NK-92 treated with Interleukin-12 subunit alpha and Interleukin-12 subunit beta, amount 100 ng/mL, for 24 hours (cell line): ENCODE measurements around the gene SLC28A3.
"Not testable (repeated sequence)": the region's sequence is repeated elsewhere in the genome, so short reads cannot be mapped to it uniquely, and the experiment has no call there.

Experiments
- DNase-seq: peaks from one replicate; lab custom pipeline; 2025; lab: John Stamatoyannopoulos, UW

Gene SLC28A3, protein sequence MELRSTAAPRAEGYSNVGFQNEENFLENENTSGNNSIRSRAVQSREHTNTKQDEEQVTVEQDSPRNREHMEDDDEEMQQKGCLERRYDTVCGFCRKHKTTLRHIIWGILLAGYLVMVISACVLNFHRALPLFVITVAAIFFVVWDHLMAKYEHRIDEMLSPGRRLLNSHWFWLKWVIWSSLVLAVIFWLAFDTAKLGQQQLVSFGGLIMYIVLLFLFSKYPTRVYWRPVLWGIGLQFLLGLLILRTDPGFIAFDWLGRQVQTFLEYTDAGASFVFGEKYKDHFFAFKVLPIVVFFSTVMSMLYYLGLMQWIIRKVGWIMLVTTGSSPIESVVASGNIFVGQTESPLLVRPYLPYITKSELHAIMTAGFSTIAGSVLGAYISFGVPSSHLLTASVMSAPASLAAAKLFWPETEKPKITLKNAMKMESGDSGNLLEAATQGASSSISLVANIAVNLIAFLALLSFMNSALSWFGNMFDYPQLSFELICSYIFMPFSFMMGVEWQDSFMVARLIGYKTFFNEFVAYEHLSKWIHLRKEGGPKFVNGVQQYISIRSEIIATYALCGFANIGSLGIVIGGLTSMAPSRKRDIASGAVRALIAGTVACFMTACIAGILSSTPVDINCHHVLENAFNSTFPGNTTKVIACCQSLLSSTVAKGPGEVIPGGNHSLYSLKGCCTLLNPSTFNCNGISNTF

DNA sequence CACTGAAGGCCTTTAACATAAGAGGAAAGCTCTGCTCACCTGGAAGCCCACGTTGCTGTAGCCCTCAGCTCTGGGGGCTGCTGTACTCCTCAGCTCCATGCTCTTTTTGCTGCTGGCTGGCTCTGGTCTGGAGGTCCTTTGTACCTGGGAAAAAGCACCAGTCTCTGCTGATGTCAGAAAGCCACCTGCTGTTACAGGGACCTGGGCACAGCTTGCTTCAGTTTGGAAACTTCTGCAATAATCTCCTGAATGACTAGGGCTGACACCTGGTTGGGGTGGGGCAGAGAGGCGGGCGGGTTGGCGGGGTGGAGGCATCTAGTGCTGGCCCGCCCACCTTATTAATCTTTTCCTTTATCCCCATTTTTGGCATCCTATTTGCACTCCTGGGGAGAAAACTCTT, at the start of gene SLC28A3:
TSS of gene SLC28A3 (minus strand) at position 224 of the 400 bp plus-strand sequence. CDS start at position 99, 125 bp downstream.
- no peak for DNase-seq

DNA sequence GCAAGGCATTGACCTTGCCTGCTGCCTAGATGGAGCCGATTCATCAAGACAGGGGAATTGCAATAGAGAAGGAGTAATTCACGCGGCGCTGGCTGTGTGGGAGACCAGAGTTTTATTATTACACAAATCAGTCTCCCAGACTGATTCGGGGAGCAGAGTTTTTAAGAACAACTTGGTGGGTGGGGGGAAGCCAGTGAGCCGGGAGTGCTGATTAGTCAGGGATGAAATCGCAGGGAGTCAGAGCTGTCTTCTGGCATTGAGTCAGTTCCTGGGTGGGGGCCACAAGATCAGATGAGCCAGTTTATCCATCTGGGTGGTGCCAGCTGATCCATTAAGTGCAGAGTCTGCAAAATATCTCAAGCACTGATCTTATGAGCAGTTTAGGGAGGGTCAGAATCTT, 49.7 kb upstream of the SLC28A3 start:
- DNase-seq, result not testable (repeated sequence)

DNA sequence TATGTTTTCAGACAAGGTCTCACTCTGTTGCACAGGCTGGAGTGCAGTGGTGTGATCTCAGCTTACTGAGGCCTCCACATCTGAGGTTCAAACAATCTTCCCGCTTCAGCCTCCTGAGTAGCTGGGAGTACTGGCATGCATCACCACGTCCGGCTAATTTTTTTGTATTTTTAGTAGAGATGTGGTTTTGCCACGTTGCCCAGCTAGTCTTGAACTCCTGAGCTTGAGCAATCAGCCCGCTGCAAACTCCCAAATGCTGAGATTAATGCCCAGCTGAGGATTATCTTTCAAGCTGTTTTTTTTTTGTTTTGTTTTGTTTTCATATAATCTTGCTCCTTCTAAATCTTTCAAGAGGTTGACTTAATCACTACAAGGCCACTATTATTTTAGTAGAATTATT, 47.3 kb upstream of the SLC28A3 start:
- DNase-seq, result no peak

DNA sequence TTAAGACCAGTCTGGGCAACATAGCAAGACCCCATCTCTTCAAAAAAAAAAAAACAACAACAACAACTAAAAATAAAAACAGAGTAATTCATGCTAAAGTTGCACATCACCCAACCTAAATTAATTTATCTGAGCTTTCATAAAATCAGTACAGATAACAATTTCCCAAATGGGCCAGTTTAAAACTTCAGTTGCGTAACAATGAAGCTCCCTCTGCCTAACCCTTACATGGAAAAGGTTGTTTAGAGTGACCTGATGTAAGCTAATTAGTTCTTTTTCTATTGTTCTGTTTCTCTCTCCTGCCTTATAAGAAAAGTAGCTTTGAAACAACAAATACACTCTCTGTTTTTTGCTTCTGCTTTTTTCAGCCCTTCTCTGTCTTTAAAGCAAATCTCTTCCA, 46.2 kb upstream of the SLC28A3 start:
- no peak for DNase-seq

DNA sequence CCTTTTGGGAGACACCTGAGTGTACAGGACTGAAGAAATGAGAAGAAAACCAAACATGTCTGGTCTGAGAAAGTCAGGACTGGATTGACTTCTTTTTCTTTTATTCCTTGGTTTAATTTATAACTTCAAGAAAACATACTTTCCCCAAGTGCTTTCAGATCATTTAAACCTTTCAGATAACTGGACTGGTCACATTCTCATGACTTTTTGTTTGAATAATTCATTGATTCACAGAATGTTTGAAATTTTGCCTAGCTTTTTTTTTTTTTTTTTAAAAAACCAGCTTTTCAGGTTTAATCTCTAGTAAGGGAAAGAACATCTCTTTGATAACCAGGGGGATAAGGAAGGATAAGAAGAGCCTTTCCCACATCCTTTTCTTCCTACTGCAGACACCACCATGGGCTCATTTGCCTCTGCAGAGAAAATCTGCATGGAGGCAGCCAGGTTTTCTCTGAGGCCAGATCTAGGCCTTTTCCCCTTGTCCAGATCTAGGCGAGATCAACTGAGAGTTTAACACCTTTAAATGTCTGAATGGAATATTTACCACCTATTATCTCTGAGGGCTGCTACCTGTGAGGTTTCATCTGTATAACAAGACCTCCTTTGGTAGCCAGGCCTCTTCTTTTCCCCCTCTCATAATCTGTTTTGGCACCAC, 45.0 kb upstream of the SLC28A3 start:
- no peak for DNase-seq

DNA sequence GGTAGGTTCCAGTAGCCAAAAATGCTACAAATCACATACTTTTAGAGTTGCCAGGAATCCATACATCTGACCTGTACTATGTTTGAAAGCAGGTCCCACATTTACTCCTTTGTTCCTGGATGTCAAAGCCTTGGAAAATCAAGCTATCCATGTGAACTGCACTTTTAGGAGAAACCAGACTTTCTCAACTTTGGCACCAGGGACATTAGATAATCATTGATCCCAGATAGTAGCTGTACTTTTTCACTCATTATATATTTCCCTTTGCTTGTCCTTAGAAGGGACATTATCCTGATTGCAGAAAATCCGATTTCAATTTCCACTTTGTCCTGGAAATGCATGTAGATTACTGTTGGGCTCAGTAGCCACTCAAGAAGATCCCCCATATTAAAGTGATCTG, 44.1 kb upstream of the SLC28A3 start:
- no peak for DNase-seq

DNA sequence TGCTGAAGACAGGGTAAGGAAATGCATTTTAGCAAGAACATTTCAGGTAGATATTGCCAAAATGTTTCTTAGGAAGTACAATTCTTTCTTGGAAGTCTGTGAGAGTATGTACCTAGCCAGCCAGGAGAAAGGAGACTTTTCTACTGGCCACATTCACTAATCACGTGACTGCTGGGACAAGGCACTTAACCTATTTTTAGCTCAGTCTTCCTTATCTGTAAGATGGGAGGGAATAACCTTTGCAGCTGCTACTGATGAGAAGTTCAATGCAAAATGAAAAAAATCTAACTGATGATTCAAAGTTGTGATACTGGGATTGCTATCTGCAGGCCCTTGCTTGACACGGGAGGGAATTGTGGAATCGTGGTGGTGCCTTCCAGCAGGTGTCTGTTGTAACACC, 42.6 kb upstream of the SLC28A3 start:
- no peak for DNase-seq

DNA sequence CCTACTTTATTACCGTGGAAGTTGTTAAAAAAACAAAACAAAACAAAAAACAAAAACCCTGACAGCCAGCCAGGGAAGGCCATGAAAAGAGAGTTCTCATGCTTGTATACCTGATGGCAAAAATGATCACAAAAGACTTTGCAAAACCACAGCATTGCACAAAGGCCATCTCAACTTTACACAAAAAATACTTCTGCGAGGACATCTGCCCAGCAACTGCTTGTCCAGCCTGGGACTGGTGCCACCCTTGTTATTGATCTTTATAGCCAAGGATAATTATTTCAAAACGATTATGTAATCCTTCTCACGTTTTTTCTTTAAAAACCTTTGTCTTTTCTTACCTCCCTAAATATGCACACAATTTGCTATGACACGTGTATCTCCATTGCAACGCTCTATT, 42.2 kb upstream of the SLC28A3 start:
- no peak for DNase-seq

DNA sequence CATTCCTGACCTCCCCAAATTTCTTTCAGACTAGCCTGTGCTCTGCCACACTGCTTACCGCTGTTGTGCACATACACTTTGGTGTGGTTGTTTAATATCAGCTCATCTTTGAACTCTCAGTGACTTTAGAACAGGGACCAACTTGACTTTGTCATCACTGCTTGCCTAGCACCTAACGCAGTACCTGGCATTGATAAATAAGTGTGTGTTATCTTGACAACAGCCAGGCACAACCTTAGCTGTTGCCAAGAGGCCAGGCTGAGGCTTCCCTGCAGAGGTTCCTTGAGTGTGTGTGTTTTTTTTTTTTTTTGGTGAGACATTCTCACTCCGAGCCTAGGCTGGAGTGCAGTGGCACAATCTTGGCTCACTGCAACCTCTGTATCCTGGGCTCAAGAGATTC, 41.0 kb upstream of the SLC28A3 start:
- no peak for DNase-seq

DNA sequence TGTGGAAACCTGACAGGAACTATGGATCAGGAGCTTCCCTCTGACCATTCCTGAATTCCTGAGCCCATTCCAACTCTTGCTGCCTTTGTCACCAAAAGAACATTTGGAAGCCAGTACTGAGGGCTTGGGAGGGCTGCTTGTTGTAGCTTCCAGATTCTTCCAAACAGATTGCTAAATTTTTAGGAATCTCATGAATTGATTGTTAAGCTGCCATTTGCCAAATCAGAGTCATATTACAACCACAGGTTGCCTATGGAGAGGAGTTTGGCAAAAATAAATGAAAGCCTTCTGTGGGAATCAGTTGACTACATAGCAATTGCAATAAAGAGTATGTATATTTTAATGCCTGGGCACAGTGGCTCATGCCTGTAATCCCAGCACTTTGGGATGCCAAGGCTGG, 39.2 kb upstream of the SLC28A3 start:
- DNase-seq, result no peak

DNA sequence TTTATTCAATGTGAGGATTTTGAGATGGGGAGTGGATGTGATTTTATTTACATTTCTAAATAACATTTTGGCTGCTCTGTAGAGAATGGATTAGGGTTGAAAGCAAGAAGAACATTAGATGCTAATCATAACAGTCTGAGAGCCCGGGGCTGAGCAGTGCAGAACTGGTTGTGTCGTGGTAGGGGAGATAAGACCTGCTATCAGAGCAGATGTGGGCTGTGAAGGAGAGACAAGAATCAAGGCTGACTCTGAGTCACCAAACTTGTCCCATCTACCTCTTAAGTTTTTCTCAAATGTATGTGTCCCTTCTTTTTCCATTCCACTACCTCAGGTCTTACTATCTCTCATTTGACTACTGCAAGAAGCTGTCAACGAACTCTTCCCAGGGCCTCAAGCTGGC, 35.4 kb upstream of the SLC28A3 start:
- DNase-seq, result no peak

DNA sequence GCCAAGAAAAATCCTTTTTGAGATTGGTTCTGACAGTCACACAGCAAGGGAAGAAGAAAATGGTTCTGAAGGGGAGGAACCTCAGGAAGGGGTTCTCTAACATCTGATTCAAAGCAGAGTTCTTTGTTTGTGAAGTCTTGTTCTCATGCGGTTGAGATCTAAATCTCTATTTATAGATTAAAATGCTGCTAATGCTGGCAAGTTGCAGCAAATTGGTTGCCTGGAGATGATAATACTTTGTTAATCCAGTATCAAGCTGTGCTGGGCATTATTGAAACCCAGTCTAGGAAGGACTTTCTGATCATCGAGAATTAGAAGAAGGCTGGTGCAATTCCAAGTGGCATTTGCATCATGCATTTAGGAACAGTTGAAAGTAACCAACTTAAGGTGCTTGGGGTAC, 34.0 kb upstream of the SLC28A3 start:
- no peak for DNase-seq

DNA sequence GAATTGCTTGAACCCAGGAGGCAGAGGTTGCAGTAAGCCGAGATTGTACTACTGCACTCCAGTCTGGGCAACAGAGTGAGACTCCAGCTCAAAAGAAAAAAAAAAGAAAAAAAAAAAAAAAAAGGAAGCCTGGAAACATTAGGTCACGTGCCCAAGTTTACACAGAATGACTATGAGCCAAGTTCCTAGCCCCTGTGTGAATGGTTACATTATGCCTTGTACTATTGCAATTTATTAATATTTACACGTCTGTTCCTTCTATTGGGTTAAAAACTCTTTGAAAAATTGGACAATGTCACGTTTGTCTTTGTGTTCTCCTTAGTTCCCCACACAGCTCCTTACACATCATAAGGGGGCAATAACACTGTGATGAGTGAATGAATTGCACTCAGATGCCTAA, 33.5 kb upstream of the SLC28A3 start:
- DNase-seq, result no peak

DNA sequence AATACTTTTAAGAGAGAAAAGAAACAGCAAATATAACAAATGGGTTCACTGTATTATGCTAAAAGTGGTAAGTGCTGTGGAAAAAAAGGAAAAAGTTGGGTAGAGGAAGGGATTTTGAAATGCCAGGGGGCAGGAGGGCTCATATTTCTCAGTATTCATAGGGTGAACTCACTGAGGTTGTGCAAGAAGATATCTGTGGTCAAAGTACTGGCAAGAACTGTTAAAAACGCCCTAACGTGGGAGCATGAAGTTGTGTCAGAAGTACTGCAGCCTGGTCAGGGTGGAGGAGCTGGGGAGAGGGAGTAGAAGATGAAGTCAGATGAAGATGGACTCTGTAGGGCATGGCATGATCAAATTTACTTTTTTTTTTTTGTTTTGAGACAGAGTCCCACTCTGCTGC, 31.2 kb upstream of the SLC28A3 start:
- DNase-seq, result peak; percentile 40

DNA sequence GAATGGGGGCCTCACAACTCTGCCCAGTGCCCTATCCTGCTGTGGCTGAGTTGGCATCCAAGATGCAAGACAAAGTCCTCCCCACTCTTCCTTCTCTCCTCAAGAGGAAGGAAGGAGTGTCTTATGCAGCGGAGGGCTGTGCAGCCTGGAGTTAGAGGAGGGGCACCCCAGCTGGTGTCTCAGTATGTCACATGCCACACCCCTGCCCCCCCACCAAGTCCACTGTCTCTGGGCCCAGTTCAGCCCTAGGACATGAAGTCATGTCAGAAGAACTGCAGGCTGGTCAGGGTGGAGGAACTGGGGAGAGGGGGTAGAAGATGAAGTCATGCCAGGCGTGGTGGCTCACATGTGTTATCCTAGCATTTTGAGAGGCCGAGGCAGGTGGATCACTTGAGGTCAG, 28.0 kb upstream of the SLC28A3 start:
- no peak for DNase-seq

DNA sequence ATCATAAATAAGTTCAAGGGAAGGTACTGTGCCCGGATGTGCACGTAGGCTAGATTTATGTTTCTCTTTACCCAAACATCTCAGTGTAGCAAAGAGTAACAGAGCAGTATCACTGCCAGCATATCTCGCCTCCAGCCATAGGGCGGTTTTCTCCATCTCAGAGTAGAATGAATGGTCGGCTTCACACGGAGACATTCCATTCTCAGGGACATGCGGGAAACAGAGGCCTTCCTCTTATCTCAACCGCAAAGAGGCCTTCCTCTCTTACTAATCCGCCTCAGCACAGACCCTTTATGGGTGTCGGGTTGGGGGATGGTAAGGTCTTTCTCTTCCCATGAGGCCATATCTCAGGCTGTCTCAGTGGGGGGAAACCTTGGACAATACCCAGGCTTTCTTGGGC, 27.2 kb upstream of the SLC28A3 start:
- not testable (repeated sequence) for DNase-seq

DNA sequence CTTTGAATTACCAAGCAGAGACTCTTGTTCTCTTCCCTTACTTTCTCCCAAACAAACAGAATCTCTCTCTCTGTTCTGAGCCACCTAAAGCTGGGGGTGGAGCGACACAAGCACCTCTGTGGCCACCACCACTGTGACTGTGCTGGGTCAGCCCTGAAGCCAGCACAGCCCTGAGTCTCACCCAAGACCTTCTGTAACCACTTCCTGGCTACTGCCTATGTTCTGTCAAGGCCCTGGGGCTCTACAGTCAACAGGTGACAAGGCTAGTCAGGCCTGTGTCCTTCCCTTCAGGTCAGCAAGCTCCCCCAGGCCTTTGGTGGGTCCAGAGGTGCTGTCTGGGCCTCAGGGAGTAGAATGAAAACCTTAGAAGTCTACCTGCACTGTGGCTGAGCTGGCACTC, 26.1 kb upstream of the SLC28A3 start:
- peak; percentile 24 for DNase-seq

DNA sequence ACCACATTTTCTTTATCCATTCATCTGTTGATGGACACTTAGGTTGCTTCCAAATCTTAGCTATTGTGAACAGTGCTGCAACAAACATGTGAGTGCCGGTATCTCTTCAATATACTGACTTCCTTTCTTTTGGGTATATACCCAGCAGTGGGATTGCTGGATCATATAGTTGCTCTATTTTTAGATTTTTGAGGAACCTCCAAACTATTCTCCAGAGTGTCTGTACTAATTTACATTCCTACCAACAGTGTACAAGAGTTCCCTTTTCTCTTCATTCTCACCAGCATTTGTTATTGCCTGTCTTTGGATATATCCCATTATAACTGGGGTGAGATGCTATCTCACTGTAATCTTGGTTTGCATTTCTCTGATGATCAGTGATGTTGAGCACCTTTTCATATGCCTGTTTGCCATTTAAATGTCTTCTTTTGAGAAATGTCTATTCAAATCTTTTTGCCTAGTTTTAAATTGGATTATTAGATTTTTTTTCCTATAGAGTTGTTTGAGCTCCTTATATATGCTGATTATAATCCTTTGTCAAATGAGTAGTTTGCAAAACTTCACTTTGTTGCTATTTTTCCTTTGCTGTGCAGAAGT, 24.4 kb upstream of the SLC28A3 start:
- DNase-seq, result not testable (repeated sequence)

DNA sequence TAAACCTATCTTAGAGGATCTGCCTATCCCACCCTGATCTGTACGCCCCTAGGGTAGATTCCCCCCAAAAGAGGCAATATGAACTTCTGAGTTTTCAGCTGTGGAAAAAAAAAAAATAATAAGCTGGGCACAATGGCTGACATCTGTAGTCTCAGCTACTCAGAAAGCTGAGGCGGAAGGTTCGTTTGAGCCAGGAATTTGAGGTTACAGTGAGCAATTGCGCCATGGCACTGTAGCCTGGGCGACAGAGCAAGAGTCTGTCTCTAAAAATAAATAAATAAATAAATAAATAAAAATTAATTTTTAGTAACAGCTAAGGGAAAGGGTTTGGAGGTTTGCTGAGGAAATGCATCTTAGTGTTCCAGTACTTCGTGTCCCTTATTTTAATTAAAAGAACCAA, 21.1 kb upstream of the SLC28A3 start:
- no peak for DNase-seq

DNA sequence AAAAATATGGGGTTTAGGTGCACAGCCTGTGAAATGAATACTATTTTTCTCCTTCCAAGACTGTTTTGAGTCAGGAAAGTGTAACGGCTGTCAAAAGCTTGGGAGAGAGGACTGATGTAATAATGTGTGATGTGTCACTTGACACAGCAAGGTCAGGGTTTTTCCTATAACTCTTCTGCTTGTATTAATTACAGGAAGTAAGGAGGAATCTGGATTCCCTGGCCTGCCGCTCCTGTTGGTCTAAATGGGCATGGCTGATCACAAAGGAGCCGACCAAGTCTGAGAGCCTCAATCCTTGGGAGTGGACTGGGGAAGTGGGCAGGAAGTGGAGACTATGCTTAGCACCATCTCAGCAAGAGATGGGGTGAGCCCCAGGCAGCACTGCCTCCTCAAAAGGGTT, 16.7 kb upstream of the SLC28A3 start:
- no peak for DNase-seq

DNA sequence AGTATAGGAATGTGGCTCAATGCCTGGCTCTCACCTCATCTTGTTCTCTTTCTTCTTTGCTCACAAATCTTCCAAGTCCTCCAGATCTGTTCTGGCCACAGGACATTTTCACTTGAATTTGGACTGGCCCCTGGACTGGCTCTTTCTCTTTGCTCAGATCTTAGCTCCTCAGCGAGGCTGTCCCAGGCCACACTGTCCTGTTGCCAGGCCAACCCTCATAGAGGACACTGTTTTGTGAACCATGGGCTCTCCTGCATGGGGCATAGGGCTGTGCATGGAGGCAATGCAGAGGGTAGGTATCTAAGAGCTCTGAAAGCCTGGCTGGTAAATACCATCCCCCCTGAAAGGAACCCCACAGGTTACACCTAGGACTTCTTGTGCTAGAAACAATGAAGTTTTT, 13.5 kb upstream of the SLC28A3 start:
- no peak for DNase-seq

DNA sequence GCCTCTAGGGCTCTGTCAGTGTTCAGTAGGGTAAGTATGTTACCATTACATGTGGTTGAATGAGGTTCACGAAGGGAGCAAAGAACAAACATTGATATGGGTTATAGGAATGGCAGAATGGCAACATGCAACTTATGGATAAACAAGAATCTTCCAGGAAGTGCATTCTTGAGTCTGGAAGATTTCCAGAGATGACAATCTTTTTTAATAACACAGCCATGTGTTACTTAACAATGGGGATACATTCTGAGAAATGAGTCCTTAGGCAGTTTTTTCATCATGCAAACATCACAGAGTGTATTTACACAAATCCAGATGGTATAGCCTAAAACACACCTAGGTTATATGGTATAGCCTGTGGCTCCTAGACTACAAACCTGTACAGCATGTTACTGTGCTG, 9.1 kb upstream of the SLC28A3 start:
- DNase-seq, result no peak

DNA sequence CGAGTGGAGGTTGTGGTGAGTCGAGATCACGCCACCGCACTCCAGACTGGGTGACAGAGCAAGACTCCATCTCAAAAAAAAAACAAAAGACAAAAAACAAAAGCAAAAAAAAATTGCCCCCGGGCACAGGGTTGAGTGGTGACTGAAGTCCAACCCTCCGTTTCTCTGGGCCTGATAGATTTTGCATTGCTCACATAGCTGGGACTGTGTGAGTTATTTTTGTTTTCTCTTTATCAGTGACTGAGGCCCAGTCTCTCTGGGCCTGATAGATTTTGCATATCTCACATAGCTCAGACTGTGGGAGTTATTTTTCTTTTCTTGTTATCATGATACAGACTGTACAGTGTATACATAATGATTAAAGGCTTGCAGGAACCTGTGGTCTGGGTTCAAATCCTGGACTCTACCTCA, 2.6 kb upstream of the SLC28A3 start:
- DNase-seq, result no peak
